HT-29 (cell line): Measurements from ENCODE around the gene ACSF3. TPM values are rescaled to one million over a fixed set of nuclear protein-coding genes. Genes with fewer than 3 reads are reported as not detected.

Source experiments
- DNase-seq: peaks from one replicate; pipeline ENCODE4 v3.0.0-alpha.2; 2015; ENCODE audit warnings: low spot score
- total RNA-seq: library from RNA; depleted of rRNA; stranded (reverse); fragments of >200 nt; shearing (Covaris generic); gene quantifications from 2 replicates; pipeline ENCODE4 v1.2.3, GENCODE V29; 2014

Gene ACSF3
- total RNA-seq, 1 experiment from 2014 or later = 43.5 TPM

GRCh38 chr16:89094880-89095258 is 1.2 kb downstream of the ACSF3 start:
- no peak for DNase-seq

- DNase-seq = no peak
Observed at GRCh38 chr16:89095491-89095951, 1.9 kb downstream of the ACSF3 start.

GRCh38 chr16:89096042-89096717 is 2.5 kb downstream of the ACSF3 start:
- no peak for DNase-seq

- DNase-seq = no peak
Observed at GRCh38 chr16:89096768-89097391, 3.2 kb downstream of the ACSF3 start.

- DNase-seq = no peak
Observed at GRCh38 chr16:89097392-89097772, 3.7 kb downstream of the ACSF3 start.

- no peak for DNase-seq
Observed at GRCh38 chr16:89098767-89099430, 5.2 kb downstream of the ACSF3 start.

GRCh38 chr16:89099905-89100304 is 6.3 kb downstream of the ACSF3 start:
- no peak for DNase-seq

- DNase-seq = no peak
Observed at GRCh38 chr16:89100601-89101302, 7.1 kb downstream of the ACSF3 start.

- no peak for DNase-seq
Observed at GRCh38 chr16:89101303-89102040, 7.8 kb downstream of the ACSF3 start.

GRCh38 chr16:89102041-89102471 is 8.4 kb downstream of the ACSF3 start:
- DNase-seq = no peak

- DNase-seq = no peak
Observed at GRCh38 chr16:89102481-89103073, 8.9 kb downstream of the ACSF3 start.

- DNase-seq = no peak
Observed at GRCh38 chr16:89103156-89103555, 9.5 kb downstream of the ACSF3 start.

GRCh38 chr16:89103781-89104180 is 10.1 kb downstream of the ACSF3 start:
- DNase-seq = no peak

- no peak for DNase-seq
Observed at GRCh38 chr16:89104303-89104702, 10.7 kb downstream of the ACSF3 start.

- DNase-seq = no peak
Observed at GRCh38 chr16:89104930-89105571, 11.4 kb downstream of the ACSF3 start.

GRCh38 chr16:89105599-89106151 is 12.0 kb downstream of the ACSF3 start:
- DNase-seq = no peak

GRCh38 chr16:89106533-89107202 is 13.0 kb downstream of the ACSF3 start:
- no peak for DNase-seq

- DNase-seq = no peak
Observed at GRCh38 chr16:89107203-89107582, 13.5 kb downstream of the ACSF3 start.

GRCh38 chr16:89108416-89108815 is 14.8 kb downstream of the ACSF3 start:
- no peak for DNase-seq

- no peak for DNase-seq
Observed at GRCh38 chr16:89110641-89111040, 17.0 kb downstream of the ACSF3 start.
